ENCODE data around the gene RPL32. TPM values are rescaled to one million over a fixed set of nuclear protein-coding genes. Genes with fewer than 3 reads are reported as not detected.

The RPL32 gene
- 2,231 to 2,516 TPM (median 2,384 TPM) in 5 replicates for total RNA-seq (2022; extraction: Qiagen RNA extraction)

GRCh38 chr3:12841149-12841969 lies at the start of gene RPL32:
Gene RPL32 (minus strand): TSS chr3:12841565. CDS start chr3:12840237, 1,328 bp downstream.

GRCh38 chr3:12796171-12797123 lies 44.9 kb downstream of the RPL32 start, which contains the start of gene CAND2:
Gene CAND2 (plus strand): TSS chr3:12796680. CDS start chr3:12796721, 41 bp downstream.

Other genes with a start within 250 kb of the RPL32 start
- gene RAF1, start 177.4 kb downstream of the RPL32 start, total RNA-seq (2022; extraction: Qiagen RNA extraction) = 58.3 to 64.7 TPM (median 60.4 TPM) in 5 replicates
- gene TMEM40, start 82.3 kb downstream of the RPL32 start, total RNA-seq (2022; extraction: Qiagen RNA extraction) = 0.08 to 0.73 TPM (median 0.32 TPM) in 5 replicates
- gene CAND2, start 44.9 kb downstream of the RPL32 start, total RNA-seq (2022; extraction: Qiagen RNA extraction) = 0.31 to 0.50 TPM (median 0.46 TPM) in 5 replicates
- 12.3 to 19.0 TPM (median 17.9 TPM) in 5 replicates for gene IQSEC1, start 231.9 kb upstream of the RPL32 start, total RNA-seq (2022; extraction: Qiagen RNA extraction)